ENCODE results near the gene NELL2. TPM values are rescaled to one million over a fixed set of nuclear protein-coding genes. Genes with fewer than 3 reads are reported as not detected.
A peak's percentile ranks its signal among the peaks of the same experiment; 100 is the strongest.

Gene NELL2
- total RNA-seq, 4 donors from 2014 or later, result 0.42 to 5.8 (median 3.3) TPM

DNA sequence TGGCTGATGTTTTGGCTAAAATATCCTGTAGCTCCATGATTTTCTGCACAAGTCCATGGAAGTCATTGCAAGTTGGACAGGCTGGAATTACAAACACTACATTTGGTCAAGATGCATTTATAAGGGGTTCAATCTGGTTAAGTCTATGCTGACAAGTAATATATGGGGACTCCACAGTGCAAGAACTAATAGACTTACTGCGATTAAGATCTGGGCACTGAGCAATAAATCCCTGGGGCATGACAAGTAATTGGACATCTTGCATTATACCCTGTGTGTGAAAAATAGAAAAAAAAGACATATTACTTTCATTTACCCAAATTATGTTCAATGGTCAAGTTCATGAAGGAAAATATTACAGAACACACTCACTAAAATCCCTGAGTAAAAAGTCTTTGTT lies 99.1 kb downstream of the NELL2 start:
- 100% methylated on average over 1 of the region's 1 CpG for WGBS
- TF ChIP-seq POLR2A (IDR thresholded peaks at IDR 0.05; ENCODE audit: low read depth) (no peak), EP300 (IDR thresholded peaks at IDR 0.05) (no peak), POLR2AphosphoS5 (IDR thresholded peaks at IDR 0.05) (no peak)
- TF ChIP-seq, protein P1, sequence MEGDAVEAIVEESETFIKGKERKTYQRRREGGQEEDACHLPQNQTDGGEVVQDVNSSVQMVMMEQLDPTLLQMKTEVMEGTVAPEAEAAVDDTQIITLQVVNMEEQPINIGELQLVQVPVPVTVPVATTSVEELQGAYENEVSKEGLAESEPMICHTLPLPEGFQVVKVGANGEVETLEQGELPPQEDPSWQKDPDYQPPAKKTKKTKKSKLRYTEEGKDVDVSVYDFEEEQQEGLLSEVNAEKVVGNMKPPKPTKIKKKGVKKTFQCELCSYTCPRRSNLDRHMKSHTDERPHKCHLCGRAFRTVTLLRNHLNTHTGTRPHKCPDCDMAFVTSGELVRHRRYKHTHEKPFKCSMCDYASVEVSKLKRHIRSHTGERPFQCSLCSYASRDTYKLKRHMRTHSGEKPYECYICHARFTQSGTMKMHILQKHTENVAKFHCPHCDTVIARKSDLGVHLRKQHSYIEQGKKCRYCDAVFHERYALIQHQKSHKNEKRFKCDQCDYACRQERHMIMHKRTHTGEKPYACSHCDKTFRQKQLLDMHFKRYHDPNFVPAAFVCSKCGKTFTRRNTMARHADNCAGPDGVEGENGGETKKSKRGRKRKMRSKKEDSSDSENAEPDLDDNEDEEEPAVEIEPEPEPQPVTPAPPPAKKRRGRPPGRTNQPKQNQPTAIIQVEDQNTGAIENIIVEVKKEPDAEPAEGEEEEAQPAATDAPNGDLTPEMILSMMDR (IDR thresholded peaks at IDR 0.05), result no peak

DNA sequence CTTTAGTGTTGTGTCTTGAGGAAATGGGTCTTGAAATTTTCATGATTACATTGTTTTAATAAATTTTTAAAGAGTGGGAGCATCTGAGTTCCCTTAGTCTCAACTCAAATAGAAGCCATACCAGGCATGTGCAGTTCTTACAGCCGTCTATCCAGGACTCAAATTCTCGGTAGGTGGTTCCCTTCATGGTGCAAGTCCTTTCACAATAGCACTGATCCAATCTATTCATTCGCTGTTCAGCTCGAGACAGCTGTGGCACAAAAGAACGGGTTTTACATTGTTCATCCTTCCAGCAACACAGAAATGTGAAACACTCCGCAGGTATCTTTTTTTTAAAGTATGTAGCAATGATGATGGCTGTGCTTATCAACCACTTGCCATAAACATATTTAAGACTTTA lies 100.2 kb downstream of the NELL2 start:
- H3K4me1 ChIP-seq, result no peaks in the 10 kb centered on the region
- no peak overlapping the region for H3K4me3 ChIP-seq
- TF ChIP-seq POLR2AphosphoS5 (IDR thresholded peaks at IDR 0.05), result no peak
- no peaks in the 10 kb centered on the region for H3K9me3 ChIP-seq
- no peak for DNase-seq (ENCODE audit: extremely low spot score)
- intact Hi-C loops (cut with DNase I), result no loop called here
- no peaks in the 10 kb centered on the region for H3K36me3 ChIP-seq
- no peaks in the 10 kb centered on the region for H3K27me3 ChIP-seq
- 85% methylated on average over 6 of the region's 6 CpGs for WGBS
- H3K27ac ChIP-seq (replicated peaks in 1 of 4), result no peak overlapping the region

More for the DNA sequence above, 99.1 kb downstream of the NELL2 start:
- intact Hi-C loops (cut with DNase I), result no loop called here
- no peaks in the 10 kb centered on the region for H3K27me3 ChIP-seq
- no peak overlapping the region for H3K27ac ChIP-seq (replicated peaks in 1 of 4)
- DNase-seq (ENCODE audit: extremely low spot score), result no peak
- no peak overlapping the region for H3K4me3 ChIP-seq
- H3K4me1 ChIP-seq, result no peaks in the 10 kb centered on the region
- no peaks in the 10 kb centered on the region for H3K9me3 ChIP-seq
- no peaks in the 10 kb centered on the region for H3K36me3 ChIP-seq

DNA sequence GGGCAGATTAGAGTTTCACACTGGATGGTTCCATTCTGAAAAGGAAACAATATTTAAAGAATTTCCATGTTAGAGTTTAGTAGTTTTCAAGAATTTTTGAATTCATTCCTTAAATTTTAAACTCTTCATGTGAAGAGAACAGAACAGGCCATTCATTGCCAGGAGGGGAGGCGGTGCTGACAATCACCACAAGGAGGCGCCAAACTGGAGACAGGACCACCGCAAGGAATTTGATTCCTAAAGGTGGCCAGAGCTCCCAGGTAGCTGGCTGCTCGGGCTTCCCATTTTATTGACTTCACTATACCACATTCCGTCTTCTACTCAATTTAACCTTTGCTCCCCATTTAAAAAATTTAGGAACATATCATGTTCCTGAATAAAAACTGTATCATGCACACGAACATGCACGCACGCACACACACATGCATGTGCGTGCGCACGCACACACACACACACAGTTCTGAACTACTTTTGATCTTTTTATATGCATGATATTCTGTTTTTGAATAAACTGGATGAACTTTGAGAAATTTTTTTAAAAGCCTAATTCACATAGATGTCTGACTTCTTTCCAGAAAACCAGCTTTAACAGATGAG lies 101.2 kb downstream of the NELL2 start:
- TF ChIP-seq, protein P1 (IDR thresholded peaks at IDR 0.05), result peak; percentile 11 to 51 (median 30)
- TF ChIP-seq POLR2AphosphoS5 (IDR thresholded peaks at IDR 0.05), result no peak
- no peaks in the 10 kb centered on the region for H3K4me1 ChIP-seq
- no peak overlapping the region for H3K27ac ChIP-seq (replicated peaks in 1 of 4)
- no peaks in the 10 kb centered on the region for H3K9me3 ChIP-seq
- no peaks in the 10 kb centered on the region for H3K27me3 ChIP-seq
- H3K36me3 ChIP-seq, result no peaks in the 10 kb centered on the region
- no peak for DNase-seq (ENCODE audit: extremely low spot score)
- intact Hi-C loops (cut with DNase I), result no loop called here
- 69% methylated on average over 11 of the region's 11 CpGs for WGBS
- no peak overlapping the region for H3K4me3 ChIP-seq

DNA sequence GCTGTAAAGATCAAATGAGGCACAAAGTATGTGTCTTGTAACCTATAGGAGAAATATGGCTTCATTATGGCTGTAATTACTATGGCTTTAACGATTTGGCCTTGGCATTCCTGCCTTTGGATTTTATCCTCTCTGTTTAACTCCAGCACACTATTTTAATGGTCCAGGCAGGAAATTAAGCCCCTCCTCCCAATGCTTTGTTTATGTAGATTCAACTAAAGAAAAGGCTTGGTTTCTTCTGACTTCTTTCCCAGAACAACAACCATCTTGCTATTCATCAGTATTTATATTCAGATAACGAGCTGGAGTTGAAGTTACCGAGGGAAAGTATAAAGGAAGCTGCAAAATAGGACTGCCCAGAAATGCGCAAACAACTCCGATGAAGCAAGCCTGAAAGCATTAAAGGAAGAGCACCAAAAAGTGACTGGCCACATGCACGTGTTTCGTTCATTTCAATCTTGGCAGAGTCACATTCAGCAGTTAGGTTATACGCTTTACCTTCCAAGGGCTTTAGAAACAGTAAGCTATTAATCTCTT lies 104.6 kb downstream of the NELL2 start:
- intact Hi-C loops (cut with DNase I), result no loop called here

DNA sequence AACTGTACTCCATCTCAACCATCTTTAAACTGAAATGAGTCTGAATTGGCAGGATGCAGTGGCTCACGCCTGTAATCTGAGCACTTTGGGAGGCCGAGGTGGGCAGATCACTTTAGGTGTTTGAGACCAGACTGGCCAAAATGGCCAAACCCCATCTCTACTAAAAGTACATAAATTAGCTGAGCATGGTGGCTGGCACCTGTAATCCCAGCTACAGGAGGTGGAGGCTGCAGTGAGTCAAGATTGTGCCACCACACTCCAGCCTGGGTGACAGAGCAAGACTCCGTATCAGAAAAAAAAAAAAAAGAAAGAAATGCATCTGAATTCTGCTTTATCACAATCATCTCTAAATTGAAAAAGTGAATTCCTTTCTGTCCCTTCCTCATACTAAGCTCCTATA lies 110.3 kb downstream of the NELL2 start:
- intact Hi-C loops (cut with DNase I), result no loop called here
- Histone ChIP-seq H3K4me3 (no peak overlapping the region), H3K36me3 (no peaks in the 10 kb centered on the region), H3K27ac (replicated peaks in 1 of 4) (no peak overlapping the region), H3K27me3 (no peaks in the 10 kb centered on the region), H3K9me3 (no peaks in the 10 kb centered on the region), H3K4me1 (no peaks in the 10 kb centered on the region)
- TF ChIP-seq, protein P1 (IDR thresholded peaks at IDR 0.05), result no peak
- TF ChIP-seq POLR2AphosphoS5 (IDR thresholded peaks at IDR 0.05) (no peak), POLR2A (IDR thresholded peaks at IDR 0.05; ENCODE audit: low read depth) (no peak), EP300 (IDR thresholded peaks at IDR 0.05) (no peak)
- 94% methylated on average over 3 of the region's 3 CpGs for WGBS
- no peak for DNase-seq (ENCODE audit: extremely low spot score)

More for the DNA sequence above, 104.6 kb downstream of the NELL2 start:
- Histone ChIP-seq H3K4me1 (no peaks in the 10 kb centered on the region), H3K36me3 (no peaks in the 10 kb centered on the region), H3K9me3 (no peaks in the 10 kb centered on the region), H3K4me3 (no peak overlapping the region), H3K27ac (replicated peaks in 1 of 4) (no peak overlapping the region), H3K27me3 (no peaks in the 10 kb centered on the region)
- WGBS, result 71% methylated on average over 8 of the region's 8 CpGs
- no peak for TF ChIP-seq EP300 (IDR thresholded peaks at IDR 0.05)
- no peak for DNase-seq (ENCODE audit: extremely low spot score)

DNA sequence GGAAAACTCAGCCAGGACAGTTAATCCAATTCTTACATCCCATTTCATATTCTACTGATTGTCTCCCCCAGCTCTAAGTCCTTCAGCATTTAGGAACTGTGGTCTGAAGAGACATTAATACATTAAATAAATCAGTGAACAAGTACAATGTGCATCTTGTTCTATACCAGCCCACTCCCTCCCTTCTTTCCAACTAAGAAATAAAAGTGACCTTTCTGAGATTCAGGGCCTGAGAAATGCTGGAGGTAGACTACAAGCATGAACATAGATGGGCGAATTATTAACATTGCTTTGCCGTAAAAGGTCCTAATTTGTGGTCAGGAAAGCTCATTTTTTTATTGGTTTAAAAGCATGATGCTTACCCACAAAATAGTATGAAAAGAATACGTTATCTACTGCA lies 113.1 kb downstream of the NELL2 start:
- H3K36me3 ChIP-seq, result no peaks in the 10 kb centered on the region
- no peaks in the 10 kb centered on the region for H3K27me3 ChIP-seq
- 85% methylated on average over 3 of the region's 3 CpGs for WGBS
- no peaks in the 10 kb centered on the region for H3K4me1 ChIP-seq
- intact Hi-C loops (cut with DNase I), result no loop called here
- H3K27ac ChIP-seq (replicated peaks in 1 of 4), result no peak overlapping the region
- no peaks in the 10 kb centered on the region for H3K9me3 ChIP-seq
- no peak for TF ChIP-seq POLR2AphosphoS5 (IDR thresholded peaks at IDR 0.05)
- no peak for TF ChIP-seq POLR2A (IDR thresholded peaks at IDR 0.05; ENCODE audit: low read depth)
- no peak for TF ChIP-seq EP300 (IDR thresholded peaks at IDR 0.05)
- TF ChIP-seq, protein P1 (IDR thresholded peaks at IDR 0.05), result no peak
- H3K4me3 ChIP-seq, result no peak overlapping the region
- no peak for DNase-seq (ENCODE audit: extremely low spot score)

Measured in esophagus muscularis mucosa (tissue), 4 donors.